ENCODE results near the gene FGFRL1. TPM values are rescaled to one million over a fixed set of nuclear protein-coding genes. Genes with fewer than 3 reads are reported as not detected.

The FGFRL1 gene
- total and polyA plus RNA-seq, 2 of the 13 experiments (the other 11 are each of a cell fraction or from before 2014, with no cell fraction given), result 19.1 to 30.6 TPM

DNA sequence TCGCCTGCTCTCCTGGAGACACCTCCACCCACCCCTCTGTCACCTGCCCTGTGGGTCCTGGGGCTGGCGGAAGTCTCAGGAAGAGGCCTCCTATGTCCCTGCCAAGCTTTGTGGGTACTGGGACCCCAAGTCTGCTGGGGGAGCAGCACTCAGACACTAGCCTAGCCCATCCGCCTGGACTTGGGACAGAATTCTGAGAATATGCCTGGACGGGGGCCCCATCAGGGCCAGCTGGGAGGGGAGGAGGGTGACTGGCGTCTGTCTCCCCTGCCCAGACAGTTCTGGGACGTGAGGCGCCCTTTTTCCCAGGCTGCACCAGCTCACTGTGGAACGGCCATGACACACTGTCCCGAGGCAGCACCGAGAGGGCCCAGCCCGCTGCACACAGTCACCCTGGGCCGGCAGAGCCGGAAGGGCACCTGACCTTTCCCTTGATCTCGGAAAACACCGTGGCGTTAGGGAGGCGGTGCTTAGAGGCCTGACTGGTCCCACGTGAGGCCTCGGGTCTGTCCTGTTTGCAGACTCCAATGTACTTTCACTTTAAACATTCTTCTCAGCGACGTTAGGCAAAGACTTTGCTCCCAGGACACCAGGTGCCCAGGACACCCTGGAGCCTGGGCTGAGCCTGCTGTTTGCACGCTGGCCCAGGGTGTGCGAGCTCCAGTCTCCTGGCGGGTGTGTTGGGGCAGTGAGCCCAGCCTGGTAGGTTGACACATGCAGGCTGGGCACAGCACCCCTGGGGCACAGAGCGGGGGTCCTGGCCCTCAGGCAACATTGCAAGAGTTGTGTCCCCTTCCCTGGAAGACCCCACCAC, 18.9 kb upstream of the FGFRL1 start (continued):
- TF ChIP-seq, protein P1, sequence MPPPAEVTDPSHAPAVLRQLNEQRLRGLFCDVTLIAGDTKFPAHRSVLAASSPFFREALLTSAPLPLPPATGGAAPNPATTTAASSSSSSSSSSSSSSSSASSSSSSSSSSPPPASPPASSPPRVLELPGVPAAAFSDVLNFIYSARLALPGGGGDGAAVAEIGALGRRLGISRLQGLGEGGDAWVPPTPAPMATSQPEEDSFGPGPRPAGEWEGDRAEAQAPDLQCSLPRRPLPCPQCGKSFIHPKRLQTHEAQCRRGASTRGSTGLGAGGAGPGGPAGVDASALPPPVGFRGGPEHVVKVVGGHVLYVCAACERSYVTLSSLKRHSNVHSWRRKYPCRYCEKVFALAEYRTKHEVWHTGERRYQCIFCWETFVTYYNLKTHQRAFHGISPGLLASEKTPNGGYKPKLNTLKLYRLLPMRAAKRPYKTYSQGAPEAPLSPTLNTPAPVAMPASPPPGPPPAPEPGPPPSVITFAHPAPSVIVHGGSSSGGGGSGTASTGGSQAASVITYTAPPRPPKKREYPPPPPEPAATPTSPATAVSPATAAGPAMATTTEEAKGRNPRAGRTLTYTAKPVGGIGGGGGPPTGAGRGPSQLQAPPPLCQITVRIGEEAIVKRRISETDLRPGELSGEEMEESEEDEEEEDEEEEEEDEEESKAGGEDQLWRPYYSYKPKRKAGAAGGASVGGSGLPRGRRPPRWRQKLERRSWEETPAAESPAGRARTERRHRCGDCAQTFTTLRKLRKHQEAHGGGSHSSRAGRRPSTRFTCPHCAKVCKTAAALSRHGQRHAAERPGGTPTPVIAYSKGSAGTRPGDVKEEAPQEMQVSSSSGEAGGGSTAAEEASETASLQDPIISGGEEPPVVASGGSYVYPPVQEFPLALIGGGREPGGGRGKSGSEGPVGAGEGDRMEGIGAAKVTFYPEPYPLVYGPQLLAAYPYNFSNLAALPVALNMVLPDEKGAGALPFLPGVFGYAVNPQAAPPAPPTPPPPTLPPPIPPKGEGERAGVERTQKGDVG (CRISPR knock-in tag; IDR thresholded peaks at IDR 0.05; ENCODE audit: borderline replicate concordance), result no peak
- TF ChIP-seq ZNF253 (CRISPR knock-in tag; IDR thresholded peaks at IDR 0.05; ENCODE audit: borderline replicate concordance) (no peak; the same call in 1 of the 2 replicates), RORA (CRISPR knock-in tag; IDR thresholded peaks at IDR 0.05) (no peak), ZNF670 (CRISPR knock-in tag; IDR thresholded peaks at IDR 0.05; ENCODE audit: borderline replicate concordance) (peak; percentile 83; the same call in 1 of the 2 replicates), ZNF644 (CRISPR knock-in tag; IDR thresholded peaks at IDR 0.05; ENCODE audit: low read depth) (no peak), ZNF451 (CRISPR knock-in tag; IDR thresholded peaks at IDR 0.05) (no peak), NFKB2 (CRISPR knock-in tag; IDR thresholded peaks at IDR 0.05; ENCODE audit: borderline replicate concordance) (0 out of 2 replicates have a peak, but pooled peaks have one; percentile 39), ZNF24 (IDR thresholded peaks at IDR 0.05) (no peak), MIXL1 (CRISPR knock-in tag; IDR thresholded peaks at IDR 0.05) (peak; percentile 78; the same call in 1 of the 2 replicates), ZNF232 (CRISPR knock-in tag; IDR thresholded peaks at IDR 0.05; ENCODE audit: borderline replicate concordance) (no peak; the same call in 1 of the 2 replicates), ZNF841 (CRISPR knock-in tag; IDR thresholded peaks at IDR 0.05; ENCODE audit: borderline replicate concordance) (no peak), ZNF792 (CRISPR knock-in tag; IDR thresholded peaks at IDR 0.05) (peak; percentile 83), ARNT (IDR thresholded peaks at IDR 0.05) (no peak), ZNF589 (CRISPR knock-in tag; conservative IDR thresholded peaks at IDR 0.05) (peak; percentile 80; the same call in 1 of the 2 replicates), XBP1 (CRISPR knock-in tag; IDR thresholded peaks at IDR 0.05) (no peak)
- TF ChIP-seq, protein P2, sequence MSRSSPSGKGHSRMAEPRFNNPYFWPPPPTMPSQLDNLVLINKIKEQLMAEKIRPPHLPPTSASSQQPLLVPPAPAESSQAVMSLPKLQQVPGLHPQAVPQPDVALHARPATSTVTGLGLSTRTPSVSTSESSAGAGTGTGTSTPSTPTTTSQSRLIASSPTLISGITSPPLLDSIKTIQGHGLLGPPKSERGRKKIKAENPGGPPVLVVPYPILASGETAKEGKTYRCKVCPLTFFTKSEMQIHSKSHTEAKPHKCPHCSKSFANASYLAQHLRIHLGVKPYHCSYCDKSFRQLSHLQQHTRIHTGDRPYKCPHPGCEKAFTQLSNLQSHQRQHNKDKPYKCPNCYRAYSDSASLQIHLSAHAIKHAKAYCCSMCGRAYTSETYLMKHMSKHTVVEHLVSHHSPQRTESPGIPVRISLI (CRISPR knock-in tag; IDR thresholded peaks at IDR 0.05; ENCODE audit: borderline replicate concordance), result no peak
- TF ChIP-seq, protein P3, sequence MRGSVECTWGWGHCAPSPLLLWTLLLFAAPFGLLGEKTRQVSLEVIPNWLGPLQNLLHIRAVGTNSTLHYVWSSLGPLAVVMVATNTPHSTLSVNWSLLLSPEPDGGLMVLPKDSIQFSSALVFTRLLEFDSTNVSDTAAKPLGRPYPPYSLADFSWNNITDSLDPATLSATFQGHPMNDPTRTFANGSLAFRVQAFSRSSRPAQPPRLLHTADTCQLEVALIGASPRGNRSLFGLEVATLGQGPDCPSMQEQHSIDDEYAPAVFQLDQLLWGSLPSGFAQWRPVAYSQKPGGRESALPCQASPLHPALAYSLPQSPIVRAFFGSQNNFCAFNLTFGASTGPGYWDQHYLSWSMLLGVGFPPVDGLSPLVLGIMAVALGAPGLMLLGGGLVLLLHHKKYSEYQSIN (CRISPR knock-in tag; IDR thresholded peaks at IDR 0.05; ENCODE audit: borderline replicate concordance), result no peak
- TF ChIP-seq, protein P4, sequence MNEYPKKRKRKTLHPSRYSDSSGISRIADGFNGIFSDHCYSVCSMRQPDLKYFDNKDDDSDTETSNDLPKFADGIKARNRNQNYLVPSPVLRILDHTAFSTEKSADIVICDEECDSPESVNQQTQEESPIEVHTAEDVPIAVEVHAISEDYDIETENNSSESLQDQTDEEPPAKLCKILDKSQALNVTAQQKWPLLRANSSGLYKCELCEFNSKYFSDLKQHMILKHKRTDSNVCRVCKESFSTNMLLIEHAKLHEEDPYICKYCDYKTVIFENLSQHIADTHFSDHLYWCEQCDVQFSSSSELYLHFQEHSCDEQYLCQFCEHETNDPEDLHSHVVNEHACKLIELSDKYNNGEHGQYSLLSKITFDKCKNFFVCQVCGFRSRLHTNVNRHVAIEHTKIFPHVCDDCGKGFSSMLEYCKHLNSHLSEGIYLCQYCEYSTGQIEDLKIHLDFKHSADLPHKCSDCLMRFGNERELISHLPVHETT (CRISPR knock-in tag; conservative IDR thresholded peaks at IDR 0.05), result peak; percentile 92

Data from HepG2 (cell line).